Anterior cingulate cortex (tissue), 58 donors: ENCODE results near the gene TCIRG1.

Experiments
- DNase-seq, 58 donors: peaks; one replicate each; lab custom pipeline; 2025; lab: John Stamatoyannopoulos, UW

The TCIRG1 gene

GRCh38 chr11:68003846-68004550 lies 34.8 kb upstream of the TCIRG1 start, which contains the start of gene UNC93B1:
UNC93B1 (minus strand) TSS chr11:68004097; CDS start chr11:68004043, 54 bp downstream.
- DNase-seq: peak in 41 of 58 donors; percentile 18 to 71 (median 44)

DNA sequence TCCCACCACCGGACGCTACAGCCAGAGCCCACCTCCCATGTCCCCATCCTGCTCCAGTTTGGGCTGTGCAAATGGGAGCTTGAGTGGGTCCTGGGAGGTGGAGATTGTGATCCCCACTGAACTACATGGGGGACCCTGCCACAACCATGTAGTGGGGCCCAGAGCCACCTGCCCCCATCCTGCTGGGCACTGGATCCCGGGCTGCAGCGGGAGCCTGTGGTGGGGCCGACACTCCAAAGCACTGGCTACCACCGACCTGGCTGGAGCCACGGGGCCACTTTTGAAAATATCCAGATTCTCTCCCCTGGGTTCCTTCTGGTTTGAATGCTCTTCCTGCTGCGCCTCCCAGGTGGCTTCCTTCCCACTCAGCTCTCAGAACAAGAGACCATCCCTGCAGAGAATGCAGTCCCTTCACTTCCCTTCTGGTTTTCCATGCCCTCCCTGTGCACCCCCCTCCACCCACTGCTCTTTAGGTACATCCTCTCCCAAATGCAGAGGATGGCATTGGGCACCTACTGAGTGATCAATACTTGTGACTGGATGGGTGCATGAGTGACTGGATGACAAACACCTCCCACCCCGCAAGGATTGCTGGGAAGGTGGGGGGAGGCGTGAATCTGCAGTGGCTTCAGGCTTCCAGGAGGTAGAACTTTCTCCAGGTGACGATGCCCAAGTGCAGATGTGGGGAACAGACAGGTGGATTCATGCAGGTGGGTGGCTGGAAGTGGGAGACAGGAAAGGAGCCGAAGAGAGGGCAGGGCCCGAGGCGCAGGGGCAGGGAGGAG lies 34.1 kb upstream of the TCIRG1 start:
- DNase-seq: peak in 11 of 58 donors; percentile 16 to 69 (median 33)

DNA sequence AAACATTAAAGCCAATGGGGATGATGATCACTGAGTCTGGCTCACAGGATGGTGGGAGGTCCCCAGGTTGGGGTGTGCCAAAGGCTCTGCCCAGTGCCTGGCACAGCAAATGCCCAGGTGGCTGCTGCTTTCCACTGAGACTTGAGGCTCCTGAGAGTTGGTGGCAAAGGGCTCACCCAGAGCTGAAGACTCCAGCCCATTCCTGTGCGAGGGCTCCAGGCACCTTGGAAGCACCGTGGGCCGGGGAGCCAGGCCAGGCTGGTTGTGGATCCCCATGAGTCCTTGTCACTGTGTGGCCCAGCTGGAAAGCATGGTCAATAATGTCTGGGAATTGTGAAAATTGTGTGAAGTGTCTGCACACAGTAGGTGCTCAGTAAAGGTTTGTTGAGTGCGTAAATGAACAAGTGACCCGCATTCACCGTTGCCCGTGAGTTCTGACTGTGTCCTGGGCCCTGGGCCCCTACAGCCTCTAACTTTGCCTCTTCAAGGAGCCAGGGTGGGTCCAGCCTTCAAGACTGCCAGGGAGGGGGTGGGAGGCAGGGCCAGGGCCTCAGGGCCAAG lies 32.1 kb upstream of the TCIRG1 start:
- DNase-seq: no peak

DNA sequence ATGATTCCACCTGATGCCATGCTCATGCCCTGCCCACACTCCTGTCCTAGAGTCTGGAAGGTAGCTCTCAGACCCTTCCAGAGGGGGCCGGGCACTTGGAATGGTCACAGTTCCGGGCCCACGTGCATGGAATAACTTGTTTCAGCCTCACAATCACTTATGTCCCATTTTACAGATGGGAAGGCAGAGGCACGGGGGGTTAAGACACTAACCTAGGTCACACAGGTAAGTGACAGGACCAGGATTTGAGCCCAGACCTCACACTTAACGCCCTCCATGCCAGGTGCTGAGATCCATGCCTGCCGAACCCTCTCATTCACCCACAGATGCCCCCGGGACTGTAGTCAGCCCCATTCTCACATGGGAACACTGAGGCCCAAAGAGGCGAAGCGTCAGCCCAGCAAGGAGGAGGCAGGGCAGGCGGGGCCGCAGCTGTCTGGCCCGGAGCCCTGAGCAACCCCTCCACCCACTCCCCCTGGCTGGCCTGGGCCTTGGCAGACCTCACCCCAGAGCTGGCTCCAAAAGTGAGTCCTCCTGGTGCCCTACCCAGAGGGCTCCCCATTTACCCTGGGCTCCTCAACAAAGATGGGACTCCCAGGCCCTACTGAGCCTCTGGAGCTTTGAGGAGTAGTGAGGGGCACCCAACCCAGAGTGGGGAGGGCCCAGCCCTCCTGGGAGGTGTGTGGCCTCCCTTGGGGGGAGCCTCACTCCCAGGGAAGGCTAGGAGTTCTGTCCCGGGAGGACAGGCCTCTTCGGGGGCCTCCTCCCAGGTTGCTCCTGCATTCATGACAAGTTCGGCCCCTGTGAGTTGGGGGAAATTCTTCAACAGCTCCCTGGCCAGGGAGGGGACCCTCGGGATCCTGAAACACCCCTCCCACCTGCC lies 31.1 kb upstream of the TCIRG1 start:
- no peak for DNase-seq

- peak in 3 of 58 donors; percentile 23 to 57 (median 51) for DNase-seq
Measured at GRCh38 chr11:68008381-68009337, 30.2 kb upstream of the TCIRG1 start.

- DNase-seq: no peak
Measured at GRCh38 chr11:68009391-68010089, 29.3 kb upstream of the TCIRG1 start.

DNA sequence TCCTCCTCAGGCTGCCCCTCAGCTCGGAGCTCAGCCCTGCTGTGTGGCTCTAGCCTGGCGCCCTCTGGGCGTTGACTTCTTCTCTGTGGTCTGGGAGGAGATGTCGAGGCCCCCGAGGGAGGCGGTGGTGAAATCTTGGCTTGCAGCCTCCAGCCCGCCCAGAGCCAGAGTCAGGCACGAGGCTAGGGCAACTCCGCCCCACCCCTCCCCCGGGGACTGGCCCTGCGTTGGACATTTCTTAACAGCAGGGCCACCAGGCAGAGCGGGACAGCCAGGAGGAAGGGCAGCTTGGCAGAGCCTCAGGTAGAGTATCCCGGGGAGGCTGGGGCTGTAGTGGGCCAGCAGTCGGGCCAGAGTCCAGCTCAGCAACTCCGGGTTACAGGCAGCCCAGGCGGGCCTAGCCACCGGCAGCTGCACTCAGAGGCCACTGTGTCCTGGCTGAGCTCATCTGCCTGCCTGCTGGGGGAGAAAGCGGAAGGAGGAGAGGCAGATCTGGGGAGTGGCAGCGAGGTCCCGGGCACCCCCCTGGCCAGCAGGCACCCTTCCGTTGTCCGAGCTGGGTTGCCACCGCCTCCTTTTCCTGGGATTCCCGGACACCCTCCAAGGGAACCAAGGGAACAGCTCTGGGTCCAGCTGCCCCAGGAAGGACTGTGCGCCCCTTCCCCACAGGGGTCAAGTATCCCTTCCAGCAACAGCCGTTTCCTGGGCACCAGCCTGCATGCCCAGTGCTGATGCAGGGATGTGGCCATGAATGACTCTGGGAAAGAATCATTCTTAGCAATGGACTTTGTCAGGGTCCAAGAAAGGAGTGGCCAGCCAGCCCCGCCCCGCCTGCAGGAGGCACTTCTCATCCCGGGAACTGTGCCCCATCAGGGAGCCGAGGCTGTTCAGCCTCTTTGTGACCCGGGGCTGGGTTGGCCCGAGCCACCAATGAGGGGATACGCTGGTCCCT lies 28.5 kb upstream of the TCIRG1 start, which contains the start of gene ALDH3B1:
ALDH3B1 (plus strand) TSS at position 238 of the 952 bp plus-strand sequence. CDS start 4,971 bp downstream, outside the sequence.
- DNase-seq: peak in 55 of 58 donors; percentile 23 to 92 (median 78)

DNA sequence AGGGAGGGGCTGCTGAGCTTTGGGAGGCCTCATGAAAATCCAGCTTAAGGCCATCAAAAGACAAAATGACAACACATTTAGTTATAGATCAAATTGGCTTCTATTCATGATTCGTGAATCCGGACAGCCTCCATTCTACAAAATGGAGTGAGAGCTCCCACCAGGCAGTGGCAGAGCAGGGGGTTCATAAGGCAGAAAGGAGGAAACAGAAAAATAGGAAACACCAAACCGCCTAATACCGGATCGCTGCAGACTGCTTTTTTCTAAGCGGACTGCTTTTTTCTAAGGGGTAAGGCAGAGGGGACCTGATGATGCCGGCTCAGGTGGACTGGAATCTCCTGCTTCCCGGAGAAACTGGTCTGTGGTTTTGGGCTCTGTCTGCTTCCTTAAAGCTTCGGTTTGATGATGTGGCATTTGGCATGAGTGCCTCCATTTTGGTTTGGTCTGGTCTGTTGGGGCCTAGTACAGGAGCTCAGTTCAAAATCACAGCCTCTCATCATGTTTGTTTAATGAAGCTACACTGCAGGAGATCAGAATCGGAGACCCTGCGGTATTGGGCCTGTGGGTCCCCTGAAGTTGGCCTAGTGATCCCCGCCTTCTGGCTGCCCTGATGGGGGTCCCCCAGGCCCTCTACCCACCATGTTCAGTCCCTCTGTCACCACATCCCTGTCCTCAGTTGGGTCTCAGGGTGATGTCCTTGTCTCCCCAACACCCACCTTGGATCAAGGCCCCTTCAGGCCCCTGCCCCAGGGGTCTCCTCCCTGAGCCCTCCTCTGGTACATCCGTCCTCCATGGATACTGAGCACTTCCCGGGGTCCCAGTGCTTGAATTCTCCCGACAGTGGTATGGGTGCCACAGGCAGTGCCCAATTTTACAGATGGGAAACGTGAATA lies 27.5 kb upstream of the TCIRG1 start:
- no peak for DNase-seq

DNA sequence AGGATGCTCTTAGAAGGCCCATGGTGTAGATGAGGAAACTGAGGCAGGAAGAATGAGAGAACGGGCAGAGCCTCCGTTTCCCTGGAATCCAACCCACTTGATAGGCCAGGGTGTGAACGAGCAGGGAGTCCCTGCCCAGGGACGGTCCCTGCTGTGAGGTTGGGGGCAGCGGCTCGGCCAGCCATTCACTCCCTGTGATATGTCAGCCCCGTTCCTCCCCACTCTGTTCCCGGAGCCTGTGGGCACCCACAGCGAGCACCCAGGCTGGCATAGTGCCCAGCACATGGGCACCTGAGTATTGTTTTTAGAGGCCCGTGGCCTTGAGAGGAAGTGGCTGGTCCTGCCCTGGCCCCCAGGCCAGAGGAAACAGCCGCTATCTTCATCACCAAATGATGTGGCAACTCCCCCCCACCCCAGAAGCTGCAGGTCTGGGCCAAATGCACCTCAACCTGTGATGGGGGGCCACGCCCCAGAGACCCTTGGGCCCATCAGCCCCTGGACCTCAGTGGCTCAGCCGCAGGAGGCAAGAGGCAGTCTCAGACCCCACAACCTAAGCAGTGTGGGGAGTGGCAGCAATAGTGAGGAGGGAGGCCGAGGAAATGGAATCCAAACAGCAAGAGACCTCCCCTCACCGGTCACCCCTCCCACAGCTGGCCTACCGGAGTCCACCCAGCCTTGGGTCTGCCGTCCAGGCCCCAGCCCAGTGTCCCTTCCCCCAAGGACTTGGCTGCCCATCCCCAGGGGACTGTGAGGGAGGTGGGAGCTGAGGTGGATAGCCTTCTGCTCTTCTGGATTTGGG lies 26.6 kb upstream of the TCIRG1 start:
- DNase-seq: no peak

GRCh38 chr11:68012843-68013610 lies 25.8 kb upstream of the TCIRG1 start:
- peak in 23 of 58 donors; percentile 20 to 67 (median 39) for DNase-seq

GRCh38 chr11:68013611-68014156 lies 25.1 kb upstream of the TCIRG1 start:
- no peak for DNase-seq

GRCh38 chr11:68014157-68014946 lies 24.5 kb upstream of the TCIRG1 start:
- DNase-seq: no peak

DNA sequence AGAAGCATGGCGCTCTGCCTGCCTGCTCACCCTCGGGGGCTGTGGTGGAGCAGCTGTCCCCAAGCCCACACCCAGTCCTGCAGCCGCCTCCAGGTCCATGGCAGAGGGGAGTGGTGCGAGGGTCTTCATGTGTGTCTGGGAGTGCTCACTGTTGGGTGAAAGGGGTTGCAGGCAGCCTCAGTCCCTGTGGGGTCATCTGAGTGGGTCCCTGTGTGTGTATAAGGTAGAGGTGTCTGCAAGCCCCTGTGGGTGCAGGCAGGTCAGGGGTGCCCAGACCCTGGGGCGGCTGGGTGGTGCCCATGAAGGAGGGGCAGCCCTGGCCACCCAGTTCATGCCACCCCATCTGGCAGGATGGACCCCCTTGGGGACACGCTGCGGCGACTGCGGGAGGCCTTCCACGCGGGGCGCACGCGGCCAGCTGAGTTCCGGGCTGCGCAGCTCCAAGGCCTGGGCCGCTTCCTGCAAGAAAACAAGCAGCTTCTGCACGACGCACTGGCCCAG lies 23.8 kb upstream of the TCIRG1 start:
- no peak for DNase-seq
